HG02763 (cell line): Measurements from ENCODE around the gene SH3BP4.

ENCODE experiments used
- ATAC-seq: cut with Tn5 transposase; IDR thresholded peaks from one replicate; pipeline ENCODE4 v1.9.1; 2021; ENCODE audit warnings: mild to moderate bottlenecking, moderate library complexity; ENCODE audit not compliant: unreplicated experiment

Gene SH3BP4

DNA sequence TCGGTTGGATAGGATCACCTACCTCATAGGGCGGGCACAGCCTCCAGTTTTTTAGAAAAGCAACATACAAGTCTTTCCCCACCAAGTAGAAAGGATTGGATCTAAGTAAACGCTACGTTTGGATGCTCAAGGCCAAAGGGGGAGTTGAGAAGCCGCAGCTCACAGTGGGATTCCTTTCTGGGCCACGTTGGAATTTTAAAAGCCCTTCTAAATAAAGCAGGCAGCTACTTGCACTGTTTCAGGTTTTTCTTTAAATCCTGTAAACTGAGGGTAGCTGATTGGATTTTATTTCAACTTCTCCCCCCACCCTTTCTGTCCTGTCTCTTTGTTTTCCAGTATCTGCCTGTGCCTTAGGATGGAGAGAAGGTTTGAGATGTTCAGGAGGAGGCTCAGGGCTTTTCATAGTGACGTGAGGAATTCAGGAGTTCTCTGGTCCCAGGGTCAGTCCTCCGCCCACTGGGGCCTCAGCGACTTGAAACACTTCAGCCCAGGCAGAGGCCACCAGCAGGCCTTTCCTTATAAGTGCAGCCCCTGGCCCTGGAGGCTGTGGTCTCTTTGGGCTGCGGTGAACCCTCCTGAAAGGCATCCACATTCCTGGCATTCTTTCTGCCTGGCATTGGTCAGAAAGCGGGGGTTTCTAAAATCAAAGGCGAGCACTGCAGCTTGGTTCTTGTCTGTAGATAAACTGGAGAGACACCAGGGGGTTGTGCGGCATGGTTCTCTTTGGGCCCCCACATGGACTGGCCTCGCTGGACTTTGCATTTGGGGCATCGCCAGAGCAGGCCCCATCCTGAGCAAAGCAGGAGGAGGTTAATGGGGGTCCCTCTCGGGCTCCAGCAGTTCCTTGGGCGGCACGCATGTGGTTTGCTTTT is 44.5 kb downstream of the SH3BP4 start:
- no peak for ATAC-seq

DNA sequence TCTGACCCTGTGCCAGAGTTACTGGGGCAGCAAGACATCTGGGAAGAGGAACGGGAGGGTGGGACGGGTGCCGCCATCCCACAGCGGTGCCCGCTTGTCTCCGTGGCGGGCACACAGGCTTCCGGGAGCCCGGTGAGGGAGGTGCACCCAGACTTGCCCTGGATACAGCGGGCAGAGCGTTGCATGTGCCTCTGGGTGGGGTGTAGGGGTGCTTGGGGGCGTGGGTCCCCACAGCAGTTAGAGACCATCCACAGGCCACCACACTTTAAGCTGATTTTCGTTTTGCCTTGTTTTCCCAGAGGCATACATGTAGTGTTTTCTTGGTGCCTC is 45.1 kb downstream of the SH3BP4 start:
- ATAC-seq: no peak

DNA sequence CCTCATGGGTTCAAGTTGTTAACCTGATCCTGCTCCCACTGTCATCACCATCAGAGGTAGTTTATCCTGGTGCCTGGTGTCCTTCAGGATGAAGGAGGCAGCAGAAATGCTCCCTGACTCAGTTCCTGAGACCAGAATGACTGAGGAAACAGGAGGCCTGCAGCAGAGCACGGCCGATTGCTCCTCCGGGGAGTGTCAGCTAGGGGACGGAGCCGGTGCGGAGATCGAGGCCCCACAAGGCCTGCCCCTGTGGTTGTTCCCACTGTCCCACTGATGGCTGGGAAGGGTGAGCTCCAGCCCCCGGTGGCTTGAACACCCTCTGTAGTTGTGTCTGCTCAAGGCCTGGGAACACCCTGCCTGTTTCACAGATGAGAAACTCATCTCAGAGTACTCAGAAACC is 45.6 kb downstream of the SH3BP4 start:
- ATAC-seq: no peak

DNA sequence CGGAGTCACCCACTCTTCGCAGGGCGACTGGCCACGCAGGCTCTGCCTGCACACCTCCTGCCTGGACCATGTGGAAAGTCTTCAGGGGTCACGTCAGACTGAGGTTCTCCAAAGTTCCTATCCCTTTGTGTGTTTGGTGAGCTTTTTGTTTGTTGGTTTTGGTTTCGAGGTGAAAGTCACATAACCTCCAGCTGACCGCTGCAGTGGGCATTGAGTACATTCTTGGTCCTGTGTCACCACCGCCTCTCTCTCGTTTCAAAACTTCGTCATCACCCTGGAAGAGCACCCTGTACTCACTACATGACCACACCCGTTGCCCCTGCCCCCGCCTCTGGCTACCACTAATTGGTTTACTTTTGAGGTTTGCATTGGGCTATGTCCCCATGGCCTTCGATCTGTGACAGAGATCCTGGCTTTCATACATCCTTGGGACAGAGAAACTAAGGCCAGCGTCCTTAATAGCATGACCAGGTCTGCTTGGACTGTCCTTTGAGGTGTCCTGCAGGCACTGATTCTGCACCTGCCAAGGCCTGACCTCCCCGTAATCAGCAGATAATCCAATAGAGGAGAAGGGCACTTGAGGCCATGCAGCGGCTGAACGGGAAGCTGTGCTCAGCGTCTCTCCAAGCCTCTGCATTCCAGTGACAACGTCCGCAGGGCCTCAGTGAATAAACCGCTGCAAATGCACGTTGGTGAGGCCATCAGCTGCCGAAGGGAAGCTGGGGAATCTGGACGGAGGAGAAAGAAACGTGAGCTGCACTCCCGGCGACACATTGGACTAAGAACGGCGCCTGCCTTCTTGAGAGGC is 46.8 kb downstream of the SH3BP4 start:
- ATAC-seq: no peak

DNA sequence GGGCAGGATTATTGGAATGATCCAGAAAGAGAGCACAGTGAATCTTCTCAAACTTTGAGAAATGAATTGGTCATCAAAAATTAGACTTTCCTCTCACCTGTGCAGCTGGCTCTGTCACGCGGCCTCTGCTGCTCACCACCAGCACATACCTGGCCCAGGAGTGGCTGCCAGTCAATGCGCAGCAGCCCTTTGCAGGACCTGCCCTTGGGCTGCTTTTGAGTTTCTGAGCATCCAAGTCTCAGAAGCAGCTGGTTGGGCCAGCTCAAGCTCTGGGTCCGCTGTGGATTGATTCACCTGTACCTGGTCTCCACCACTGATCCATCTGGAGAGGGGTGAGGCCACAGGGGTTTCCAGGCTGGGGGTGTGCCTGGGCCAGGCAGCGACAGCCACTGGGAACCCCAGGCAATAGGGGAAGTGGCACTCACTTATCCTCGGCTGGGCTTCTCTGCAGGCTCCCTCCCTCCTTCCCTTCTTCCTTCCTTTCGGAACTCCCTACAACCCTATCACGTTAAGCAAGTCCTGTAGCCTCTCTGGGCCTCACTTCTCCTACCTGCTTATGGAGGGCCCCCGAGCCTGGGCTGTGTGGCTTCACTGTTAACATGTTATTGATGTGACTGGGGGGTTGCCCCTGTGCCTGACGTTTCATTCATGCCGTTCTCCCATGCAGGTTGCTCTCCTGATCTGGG is 48.1 kb downstream of the SH3BP4 start:
- no peak for ATAC-seq

DNA sequence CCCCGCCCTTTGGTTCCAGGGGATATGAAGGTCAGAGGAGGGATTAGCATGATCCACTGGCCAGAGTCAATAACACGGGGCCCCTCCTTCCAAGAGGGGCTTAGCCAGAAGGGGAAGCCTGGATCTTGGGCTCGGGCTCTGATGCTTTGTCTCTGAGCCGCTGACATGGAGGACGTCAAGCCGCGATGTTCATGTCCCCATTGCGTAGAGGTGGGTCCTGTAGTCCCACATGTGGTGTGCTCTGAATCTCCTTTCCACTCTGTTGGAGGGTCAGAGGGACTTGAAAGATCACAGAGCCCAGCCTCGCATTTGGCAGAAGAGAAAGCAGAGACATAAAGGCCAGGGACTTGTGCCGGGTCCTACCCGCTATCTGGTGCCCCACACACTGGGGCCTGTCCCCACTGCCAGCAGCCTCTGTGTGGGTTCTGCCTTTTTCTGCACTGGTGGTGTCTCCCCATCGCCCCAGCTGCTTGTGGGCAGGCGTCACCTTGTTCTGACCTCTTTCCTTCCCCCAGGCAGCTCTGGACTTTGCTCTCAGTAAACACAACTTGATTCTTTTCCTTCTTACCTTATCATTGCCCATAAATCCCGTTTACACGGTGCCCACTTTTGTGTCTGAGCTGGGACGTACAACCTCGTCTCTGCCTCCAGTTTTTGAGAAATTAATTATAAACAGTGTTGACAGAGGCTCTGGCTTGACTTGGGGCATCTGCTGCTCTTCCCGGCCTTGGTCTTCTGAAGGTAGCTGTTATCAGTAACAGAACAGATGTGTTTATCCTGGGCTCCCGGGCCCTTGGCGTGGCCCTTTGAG is 48.8 kb downstream of the SH3BP4 start:
- no peak for ATAC-seq

DNA sequence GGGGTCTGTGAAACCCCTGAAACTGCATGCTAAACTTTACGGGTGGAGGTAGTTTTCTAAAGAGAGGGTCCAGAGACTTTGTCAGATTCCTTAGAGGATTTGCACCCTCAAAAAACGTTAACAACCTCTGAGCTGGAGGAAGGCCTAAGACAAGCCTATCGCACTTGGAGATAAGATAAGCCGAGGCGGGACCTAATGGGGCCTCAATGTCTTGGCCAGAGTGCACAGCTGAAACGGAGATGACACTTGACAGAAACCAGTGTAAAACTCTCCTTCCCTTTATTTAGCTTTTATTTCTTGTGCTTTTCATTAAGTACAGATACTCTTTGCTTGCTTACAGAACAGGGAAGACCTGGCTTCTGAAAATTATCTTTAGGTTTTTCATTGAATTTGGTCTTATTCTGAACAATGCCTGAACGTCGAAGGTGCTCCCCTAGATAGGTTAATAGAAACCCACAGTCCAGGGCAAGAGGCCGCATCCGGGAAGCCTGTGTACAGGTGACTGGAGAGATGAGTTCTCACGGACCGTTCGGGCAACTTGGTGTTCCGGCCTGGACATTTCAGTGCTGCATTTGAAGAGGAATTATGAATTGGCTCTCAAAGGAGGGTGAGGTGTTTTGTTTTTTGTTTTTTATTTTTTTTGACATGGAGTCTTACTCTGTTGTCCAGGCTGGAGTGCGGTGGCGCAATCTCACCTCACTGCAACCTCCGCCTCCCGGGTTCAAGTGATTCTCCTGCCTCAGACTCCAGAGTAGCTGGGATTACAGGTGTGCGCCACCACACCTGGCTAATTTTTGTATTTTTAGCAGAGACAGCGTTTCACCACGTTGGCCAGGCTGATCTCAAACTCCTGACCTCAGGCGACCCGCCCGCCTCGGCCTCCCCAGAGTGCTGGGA is 49.7 kb downstream of the SH3BP4 start:
- no peak for ATAC-seq

DNA sequence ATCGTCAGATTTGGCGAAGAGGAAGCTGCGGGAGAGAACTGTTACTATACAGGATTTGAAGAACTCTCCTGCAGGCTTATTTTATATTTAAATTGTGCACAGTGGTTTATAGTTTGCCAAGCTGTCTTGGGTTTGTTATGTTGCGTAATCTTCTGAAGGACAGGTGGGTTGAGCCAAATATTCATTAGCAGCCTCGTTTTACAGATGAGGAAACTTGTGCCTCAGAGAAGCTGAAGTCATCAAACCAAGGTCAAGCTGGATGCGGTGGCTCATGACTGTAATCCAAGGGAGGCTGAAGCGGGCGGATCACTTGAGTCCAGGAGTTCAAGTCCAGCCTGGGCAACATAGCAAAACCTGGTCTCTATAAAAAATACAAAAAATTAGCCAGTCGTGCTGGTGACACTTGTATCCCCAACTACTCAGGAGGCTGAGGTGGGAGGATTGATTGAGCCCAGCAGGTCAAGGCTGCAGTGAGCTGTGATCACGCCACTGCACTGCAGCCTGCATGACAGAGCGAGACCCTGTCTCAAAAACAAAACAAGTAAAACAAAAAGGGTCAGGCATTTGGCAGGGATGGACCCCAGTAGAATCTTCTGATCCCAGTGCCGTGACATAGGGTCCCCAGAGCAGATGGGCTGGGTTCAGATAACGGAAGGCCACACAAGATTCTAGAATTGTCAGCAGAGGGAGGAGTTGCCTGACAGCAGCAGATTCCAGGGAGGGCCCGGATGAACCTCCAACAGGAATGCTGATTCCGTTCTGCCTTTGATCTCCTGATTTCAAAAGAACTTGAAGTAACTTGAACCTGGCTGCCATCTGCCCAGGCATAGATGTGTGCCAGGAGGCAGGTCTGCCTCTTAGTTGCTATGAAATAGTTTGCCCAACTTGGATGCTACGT is 50.6 kb downstream of the SH3BP4 start:
- ATAC-seq: no peak

DNA sequence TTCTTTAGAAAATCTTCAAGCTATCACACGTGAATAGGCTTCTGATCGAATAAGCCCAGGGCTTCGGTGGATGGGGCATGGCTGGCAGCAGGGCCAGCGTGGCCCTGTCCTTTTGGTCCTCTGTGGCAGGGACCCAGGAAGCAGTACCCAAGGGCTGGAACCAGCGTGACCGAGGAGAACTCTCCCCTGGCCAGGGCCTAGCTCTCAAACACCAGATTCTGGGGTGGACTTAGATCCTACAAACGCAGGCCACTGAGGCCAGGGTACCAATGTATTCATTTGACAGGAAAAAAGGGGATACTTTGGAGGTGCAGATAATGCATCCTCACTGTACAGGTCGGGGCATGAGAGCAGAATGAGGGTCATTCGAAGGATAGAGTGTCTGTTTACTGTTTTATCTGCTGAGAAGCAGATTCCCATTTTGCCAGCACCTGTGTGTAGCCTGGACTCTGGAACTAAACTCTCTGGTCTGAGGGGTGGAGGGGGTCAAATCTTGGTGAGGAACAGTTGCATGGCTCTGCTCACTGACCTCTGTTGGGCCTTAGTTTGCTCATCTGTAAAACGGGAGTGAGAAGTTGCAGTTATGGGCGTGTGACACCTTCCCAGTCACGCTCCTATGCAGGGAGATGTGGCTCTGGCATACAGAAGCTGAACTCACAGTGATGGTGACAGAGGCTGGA is 51.4 kb downstream of the SH3BP4 start:
- ATAC-seq: no peak

DNA sequence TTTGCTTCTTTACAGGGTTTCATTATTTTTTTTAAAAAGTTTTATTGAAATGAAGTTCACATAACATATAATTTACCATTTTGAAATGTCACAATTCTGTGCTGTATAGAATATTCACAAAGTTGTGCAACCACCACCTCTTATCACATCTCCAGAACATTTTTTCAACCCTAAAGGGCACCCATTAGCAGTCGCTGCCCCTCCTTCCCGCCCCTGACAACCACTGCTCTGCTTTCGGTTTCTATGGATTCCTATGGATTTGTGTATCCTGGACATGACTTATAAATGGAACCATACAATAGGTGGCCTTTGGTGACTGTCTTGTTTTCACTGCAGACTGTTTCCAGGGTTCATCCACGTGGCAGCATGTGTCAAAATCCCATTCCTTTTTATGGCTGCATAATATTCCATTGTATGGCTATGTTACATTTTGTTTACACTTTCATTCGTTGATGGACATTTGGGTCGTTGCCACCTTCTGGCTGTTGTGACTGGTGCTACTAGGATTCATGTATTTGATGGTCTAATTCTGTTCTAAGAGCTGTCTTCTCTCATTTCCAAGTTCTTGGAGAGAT is 52.6 kb downstream of the SH3BP4 start:
- no peak for ATAC-seq

DNA sequence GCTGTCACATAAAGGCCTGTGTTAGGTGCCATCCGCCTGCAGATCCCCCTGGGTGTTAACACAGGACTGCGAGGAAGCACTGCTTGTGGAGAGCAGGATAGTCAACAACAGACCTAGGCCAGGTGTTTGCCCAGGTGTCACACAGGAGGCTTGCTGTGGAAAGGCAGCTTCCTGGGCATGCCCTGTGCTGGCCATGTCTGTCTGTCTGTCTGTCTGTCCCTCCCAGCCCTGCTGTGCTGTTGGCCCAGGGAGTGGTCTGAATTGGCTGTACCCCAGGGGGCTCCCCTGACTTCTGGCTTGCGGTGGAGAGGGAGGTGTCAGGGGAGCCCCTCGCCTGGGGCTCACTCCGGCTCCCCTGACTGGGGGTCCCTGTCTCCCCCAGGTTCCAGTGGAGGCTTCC is 53.2 kb downstream of the SH3BP4 start:
- no peak for ATAC-seq

DNA sequence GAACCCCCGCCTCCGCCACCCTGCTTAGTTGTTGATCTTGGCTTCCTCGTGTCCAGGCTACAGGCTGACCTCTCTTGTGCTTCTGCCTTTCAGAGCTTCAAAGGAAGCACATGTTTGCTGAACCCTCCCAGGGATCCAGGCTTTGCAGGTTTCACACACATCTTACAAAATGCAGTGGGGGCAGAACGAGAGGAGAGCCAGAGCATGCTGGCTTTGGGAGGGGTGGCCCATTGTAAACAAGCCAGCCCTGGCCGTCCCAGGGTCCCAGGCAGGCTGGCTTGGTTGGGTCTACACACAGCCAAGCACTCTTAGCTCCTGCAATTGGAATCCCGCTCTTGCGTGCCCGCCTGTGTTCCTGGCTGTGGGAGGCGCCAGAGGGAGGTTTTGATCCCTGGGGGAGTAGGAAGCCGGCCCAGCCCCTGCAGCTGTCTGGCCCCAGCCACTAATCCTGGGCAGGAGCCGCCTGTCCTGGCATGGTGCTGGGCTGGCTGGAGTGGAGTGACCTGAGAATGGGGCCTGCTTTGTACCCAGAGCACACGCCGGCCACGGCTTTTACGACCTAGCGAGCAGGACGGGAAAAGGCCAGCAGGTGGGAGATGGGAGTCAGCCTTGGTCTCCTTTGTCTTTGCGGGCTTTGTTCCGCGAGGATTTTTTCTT is 53.9 kb downstream of the SH3BP4 start:
- ATAC-seq: no peak

DNA sequence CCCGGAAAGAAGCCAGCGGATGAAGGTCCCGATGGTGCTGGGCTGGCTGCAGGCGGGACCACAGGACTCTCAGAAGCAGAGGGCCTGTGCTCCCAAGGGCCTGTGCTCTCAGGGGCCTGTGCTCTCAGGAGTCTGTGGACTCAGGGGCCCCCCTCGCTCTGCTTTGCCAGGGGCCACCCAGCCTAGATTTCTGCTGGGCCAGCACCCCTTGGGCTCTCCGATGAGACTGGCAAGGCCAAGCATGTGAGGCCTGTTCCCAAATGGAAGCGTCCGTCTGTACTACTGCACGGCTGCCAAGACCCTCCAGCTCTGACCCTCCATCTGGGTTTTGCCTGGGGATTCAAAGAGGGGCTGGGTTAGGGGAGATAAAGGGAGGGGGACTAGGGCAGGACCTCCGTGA is 54.6 kb downstream of the SH3BP4 start:
- no peak for ATAC-seq

DNA sequence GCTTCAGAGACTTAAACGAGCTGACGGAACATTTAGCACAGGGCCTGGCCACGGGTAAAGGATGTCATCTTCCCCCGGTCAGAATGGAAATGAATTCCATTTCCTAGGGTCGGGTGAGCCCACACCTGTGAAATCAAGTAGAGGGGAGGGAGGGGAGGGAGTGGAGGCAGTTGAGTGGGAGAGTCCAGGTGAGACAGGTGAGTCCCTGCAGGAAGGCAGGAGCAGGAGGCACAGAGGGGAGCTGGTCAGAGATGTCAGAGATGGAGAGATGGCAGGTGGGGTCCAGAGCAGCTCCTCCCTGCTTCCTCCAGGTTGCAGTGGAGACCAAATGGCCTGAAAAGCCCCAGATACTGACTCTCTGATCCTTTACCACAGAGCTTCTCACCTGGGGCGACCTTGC is 55.2 kb downstream of the SH3BP4 start:
- ATAC-seq: no peak

DNA sequence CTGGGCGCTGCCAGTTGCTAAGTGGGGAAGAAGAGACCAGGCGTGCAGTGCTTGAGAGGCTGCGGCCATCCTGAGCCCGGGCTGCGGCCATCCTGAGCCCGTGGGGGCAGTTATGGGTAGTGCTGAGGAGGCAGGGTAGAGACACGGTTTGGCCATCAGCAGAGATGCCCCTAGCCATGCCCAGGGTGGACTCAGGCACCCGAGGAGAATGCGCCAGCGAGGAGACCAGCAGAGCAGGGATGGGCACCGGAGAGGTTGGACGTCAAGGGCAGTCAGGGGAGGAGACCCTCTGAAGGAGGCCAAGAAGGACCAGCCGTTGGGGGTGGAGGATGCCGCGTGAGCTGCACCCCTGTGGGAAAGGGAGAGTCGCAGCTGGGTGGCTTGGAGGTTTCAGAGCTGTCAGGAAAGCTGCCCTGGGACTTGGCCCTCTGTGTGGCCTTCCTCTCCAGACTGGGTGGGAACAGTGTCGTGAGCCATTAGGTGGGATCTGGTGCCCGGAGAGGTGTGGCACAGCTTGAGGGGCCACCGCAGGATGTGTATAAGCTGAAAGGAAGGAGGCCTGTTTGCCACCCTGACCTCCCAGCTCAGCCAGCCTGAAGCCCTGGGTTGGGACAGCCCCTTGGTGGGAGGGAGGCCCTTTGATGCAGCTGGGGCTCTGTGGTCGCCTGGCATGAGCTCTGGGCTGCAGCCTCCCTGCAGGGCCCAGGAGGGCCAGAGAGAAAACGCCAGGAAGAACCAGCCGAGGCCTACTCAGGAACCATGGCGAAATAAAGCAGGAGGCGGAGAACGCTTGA is 56.0 kb downstream of the SH3BP4 start:
- no peak for ATAC-seq

DNA sequence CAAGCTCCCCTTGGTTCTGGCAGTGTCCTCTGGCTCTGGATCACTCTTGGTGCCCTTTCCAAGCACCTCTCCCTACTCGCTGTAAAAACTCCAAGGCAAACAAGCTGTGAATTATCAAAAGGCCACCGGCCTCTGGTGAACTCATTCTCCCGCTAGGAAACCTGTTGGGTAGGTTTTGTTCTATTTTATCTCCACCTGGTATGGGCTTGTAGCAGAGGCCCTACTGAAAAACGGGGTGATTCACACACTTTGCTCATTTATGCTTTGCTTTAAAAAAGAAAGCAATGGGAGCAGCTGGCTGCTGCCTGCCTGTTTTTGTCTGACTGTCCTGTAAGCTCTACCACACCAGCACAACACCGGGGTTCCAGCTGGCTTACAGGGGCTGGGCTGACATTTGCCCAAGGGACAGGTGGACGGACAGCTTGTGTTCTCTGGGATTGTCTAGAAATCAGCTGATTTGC is 56.8 kb downstream of the SH3BP4 start:
- no peak for ATAC-seq

DNA sequence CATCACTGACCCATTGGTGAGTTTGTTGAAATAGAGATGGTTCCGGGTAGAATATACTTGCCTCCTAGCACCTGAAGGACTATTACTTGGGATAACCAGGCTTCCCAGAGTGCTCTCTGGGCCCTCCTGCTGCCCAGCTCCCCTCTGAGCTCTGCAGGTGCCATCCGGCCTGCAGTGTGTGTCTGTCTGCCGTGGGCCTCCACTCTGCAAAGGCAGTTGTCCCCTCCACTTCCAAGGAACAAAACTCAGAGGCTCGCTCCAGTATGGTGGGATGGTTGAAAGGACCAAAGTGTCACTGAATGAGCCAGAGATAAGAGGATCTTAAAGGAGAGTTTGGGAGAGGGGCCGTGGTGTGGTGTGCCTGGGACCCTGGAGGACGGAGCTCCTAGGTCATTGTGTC is 57.3 kb downstream of the SH3BP4 start:
- ATAC-seq: no peak
